ENCODE data around the gene VAT1L.

VAT1L gene

DNA sequence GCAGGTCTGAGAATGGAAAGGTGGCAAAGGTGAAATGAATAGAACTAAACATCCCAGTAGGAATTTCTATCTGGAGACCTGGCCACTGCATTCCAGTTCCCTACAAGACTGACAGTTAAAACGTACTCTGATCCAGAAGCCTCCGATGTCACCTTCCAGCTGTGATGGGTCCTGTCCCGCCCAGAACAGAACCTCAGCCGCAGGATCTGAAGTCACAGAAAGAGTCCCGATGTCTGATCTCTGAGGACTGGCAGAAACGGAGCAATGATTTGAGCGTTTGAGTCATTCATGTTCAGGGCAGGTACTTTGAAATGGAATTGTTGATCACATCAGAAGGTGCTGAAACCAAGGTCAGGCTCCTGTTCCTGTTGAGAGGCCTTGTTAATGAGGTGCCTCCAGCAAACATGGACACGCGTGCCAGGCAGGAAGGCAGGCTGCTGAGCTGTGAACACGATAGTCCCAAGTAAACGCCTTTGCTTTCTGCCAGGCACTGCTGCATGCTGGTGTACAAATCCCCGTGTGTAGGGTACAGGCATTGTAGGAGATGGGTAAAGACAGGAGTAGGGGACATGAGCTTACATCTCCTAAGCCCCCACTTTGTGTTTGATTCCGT is 61.4 kb downstream of the VAT1L start:
- H3K4me1 ChIP-seq (ENCODE audit: control insufficient read depth, insufficient read depth, low read length), result 0 out of 2 replicates have a peak, but pooled peaks cover 2% of the 10 kb centered on the region
- no peaks in the 10 kb centered on the region for H3K9me3 ChIP-seq (ENCODE audit: control insufficient read depth, insufficient read depth, low read length)
- no peak overlapping the region for H3K4me3 ChIP-seq (ENCODE audit: low read length)
- H3K27ac ChIP-seq (ENCODE audit: low read length), result no peak overlapping the region
- no peaks in the 10 kb centered on the region for H3K27me3 ChIP-seq (ENCODE audit: control insufficient read depth, insufficient read depth, low read length)
- H3K36me3 ChIP-seq (ENCODE audit: control insufficient read depth, insufficient read depth, low read length), result 0 out of 2 replicates have a peak, but pooled peaks cover 4% of the 10 kb centered on the region
- no CpG with 5 or more reads among the region's 13 CpGs for WGBS (ENCODE audit: insufficient coverage, insufficient read length)
- DNase-seq (ENCODE audit: low read depth, low spot score), result no peak

DNA sequence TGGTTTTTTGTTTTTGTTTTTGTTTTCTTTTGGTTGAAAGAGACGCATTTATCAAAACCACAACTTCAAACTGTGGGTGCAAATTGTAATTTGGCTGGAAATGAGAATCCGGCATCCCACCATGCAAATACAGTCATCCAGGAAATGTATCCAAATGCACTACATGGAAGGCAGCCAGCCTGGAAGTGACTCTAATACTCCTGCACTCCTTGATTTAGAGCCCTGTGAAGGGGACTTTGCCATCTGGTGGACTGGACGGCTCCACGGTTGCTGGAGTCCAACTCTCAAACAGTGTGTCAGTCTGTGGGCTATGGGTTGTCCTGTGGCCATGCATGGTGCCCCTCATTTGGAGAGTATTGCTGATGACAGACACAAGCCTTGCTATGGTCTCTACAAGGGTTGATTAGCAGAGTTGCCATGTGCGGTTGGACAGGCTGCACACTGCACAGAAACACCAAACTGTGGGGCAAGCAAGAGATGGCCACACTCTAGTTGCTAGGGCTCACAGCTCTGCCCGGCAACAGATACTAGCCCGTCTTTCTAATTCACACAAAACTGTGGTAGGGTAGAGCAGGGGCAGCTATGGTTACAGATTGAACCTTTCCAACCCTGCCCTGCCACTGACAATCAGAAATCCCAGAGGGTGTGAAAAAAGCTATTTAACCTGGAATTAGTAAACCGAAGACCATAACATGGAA is 62.4 kb downstream of the VAT1L start:
- no peaks in the 10 kb centered on the region for H3K27me3 ChIP-seq (ENCODE audit: control insufficient read depth, insufficient read depth, low read length)
- no CpG with 5 or more reads among the region's 8 CpGs for WGBS (ENCODE audit: insufficient coverage, insufficient read length)
- H3K36me3 ChIP-seq (ENCODE audit: control insufficient read depth, insufficient read depth, low read length), result 0 out of 2 replicates have a peak, but pooled peaks cover 4% of the 10 kb centered on the region
- no peak overlapping the region for H3K27ac ChIP-seq (ENCODE audit: low read length)
- no peaks in the 10 kb centered on the region for H3K9me3 ChIP-seq (ENCODE audit: control insufficient read depth, insufficient read depth, low read length)
- H3K4me1 ChIP-seq (ENCODE audit: control insufficient read depth, insufficient read depth, low read length), result 0 out of 2 replicates have a peak, but pooled peaks cover 2% of the 10 kb centered on the region
- H3K4me3 ChIP-seq (ENCODE audit: low read length), result no peak overlapping the region
- no peak for DNase-seq (ENCODE audit: low read depth, low spot score)

- DNase-seq (ENCODE audit: low read depth, low spot score), result no peak
- H3K27ac ChIP-seq (ENCODE audit: low read length), result no peak overlapping the region
Measured at GRCh38 chr16:77853161-77853560, 64.8 kb downstream of the VAT1L start.

DNA sequence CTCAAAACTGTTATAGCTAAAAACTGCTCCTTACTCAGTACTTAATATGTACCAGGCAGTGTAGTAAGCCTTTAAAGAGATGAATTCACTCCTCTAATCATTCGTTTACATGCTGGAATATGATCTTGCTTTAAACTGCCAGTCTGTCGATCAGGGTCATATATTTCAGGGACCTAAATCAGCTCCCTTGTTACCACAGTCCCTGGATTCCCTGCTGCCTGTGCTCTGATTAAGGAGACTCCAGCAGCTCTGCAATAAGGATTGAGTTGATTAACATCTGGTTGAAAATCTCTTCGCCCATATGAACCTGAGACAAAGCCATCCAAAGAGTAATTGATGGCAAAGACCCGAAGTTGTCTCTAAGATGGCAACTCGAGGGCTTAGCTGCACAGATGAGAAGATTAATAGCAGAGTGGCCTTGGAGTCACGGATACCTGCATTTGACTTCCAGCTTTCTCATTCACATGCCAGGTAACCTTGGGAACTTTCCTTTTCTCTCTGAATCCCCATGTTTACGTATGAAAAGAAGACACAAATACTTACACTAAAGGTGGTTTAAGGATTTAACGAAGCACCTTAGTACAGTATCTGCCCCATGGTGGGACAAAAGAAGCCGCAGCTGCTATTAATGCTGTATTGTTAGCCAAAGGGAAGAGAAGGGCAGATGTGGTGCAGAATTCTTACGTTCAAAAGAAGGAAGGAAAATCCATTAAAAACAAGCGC is 68.2 kb downstream of the VAT1L start:
- no peak overlapping the region for H3K4me3 ChIP-seq (ENCODE audit: low read length)
- WGBS (ENCODE audit: insufficient coverage, insufficient read length), result no CpG with 5 or more reads among the region's 11 CpGs
- no peaks in the 10 kb centered on the region for H3K36me3 ChIP-seq (ENCODE audit: control insufficient read depth, insufficient read depth, low read length)
- no peak overlapping the region for H3K27ac ChIP-seq (ENCODE audit: low read length)
- H3K27me3 ChIP-seq (ENCODE audit: control insufficient read depth, insufficient read depth, low read length), result no peaks in the 10 kb centered on the region
- H3K4me1 ChIP-seq (ENCODE audit: control insufficient read depth, insufficient read depth, low read length), result peaks cover 1% of the 10 kb centered on the region; the same call in 1 of the 2 replicates
- H3K9me3 ChIP-seq (ENCODE audit: control insufficient read depth, insufficient read depth, low read length), result no peaks in the 10 kb centered on the region
- no peak for DNase-seq (ENCODE audit: low read depth, low spot score)

More at GRCh38 chr16:77853161-77853560, 64.8 kb downstream of the VAT1L start:
- no CpG with 5 or more reads among the region's 5 CpGs for WGBS (ENCODE audit: insufficient coverage, insufficient read length)
- Histone ChIP-seq H3K9me3 (ENCODE audit: control insufficient read depth, insufficient read depth, low read length) (no peaks in the 10 kb centered on the region), H3K36me3 (ENCODE audit: control insufficient read depth, insufficient read depth, low read length) (0 out of 2 replicates have a peak, but pooled peaks cover 3% of the 10 kb centered on the region), H3K27me3 (ENCODE audit: control insufficient read depth, insufficient read depth, low read length) (no peaks in the 10 kb centered on the region), H3K4me3 (ENCODE audit: low read length) (no peak overlapping the region), H3K4me1 (ENCODE audit: control insufficient read depth, insufficient read depth, low read length) (peaks cover 2% of the 10 kb centered on the region; the same call in 1 of the 2 replicates)

- no peaks in the 10 kb centered on the region for H3K36me3 ChIP-seq (ENCODE audit: control insufficient read depth, insufficient read depth, low read length)
- no peaks in the 10 kb centered on the region for H3K27me3 ChIP-seq (ENCODE audit: control insufficient read depth, insufficient read depth, low read length)
- DNase-seq (ENCODE audit: low read depth, low spot score), result no peak
- H3K4me3 ChIP-seq (ENCODE audit: low read length), result no peak overlapping the region
- no CpG with 5 or more reads among the region's 6 CpGs for WGBS (ENCODE audit: insufficient coverage, insufficient read length)
- H3K27ac ChIP-seq (ENCODE audit: low read length), result no peak overlapping the region
- no peaks in the 10 kb centered on the region; the same call in 1 of the 2 replicates for H3K4me1 ChIP-seq (ENCODE audit: control insufficient read depth, insufficient read depth, low read length)
- no peaks in the 10 kb centered on the region for H3K9me3 ChIP-seq (ENCODE audit: control insufficient read depth, insufficient read depth, low read length)
Measured at GRCh38 chr16:77858060-77858459, 69.7 kb downstream of the VAT1L start.

DNA sequence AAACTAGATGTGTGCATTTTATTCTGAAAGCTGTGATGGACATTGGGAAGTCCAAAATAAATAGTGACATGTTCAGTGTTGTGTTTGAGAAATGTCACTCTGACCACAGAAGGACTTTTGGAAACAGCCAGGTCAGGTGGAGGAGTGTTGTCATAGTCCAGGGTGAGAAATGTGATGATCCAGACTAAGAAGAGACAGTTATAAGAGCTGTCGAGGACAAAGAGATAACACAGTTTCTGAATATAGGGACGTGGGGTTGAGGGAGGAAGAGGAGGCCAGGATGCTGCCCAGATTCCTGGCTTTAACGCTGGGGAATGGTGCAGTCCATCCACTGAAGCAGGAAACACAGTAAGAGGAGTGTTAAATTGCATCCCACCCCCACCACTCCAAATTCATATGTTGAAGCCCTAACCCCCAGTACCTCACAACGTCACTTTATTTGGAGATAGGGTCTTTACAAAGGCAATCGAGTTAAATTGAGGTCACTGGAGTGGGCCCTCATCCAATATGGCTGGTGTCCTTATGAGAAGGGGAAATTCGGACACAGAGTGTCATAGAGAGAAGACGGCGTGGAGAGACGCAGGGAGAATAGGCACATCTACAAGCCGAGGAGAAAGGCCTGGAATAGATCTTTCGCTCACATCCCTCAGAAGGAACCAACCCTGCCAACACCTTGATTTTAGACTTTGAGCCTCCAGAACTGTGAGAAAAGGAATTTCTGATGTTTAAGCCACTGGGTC is 71.3 kb downstream of the VAT1L start:
- no peak overlapping the region for H3K4me3 ChIP-seq (ENCODE audit: low read length)
- DNase-seq (ENCODE audit: low read depth, low spot score), result no peak
- H3K36me3 ChIP-seq (ENCODE audit: control insufficient read depth, insufficient read depth, low read length), result no peaks in the 10 kb centered on the region
- WGBS (ENCODE audit: insufficient coverage, insufficient read length), result no CpG with 5 or more reads among the region's 11 CpGs
- H3K9me3 ChIP-seq (ENCODE audit: control insufficient read depth, insufficient read depth, low read length), result no peaks in the 10 kb centered on the region
- no peaks in the 10 kb centered on the region for H3K27me3 ChIP-seq (ENCODE audit: control insufficient read depth, insufficient read depth, low read length)
- H3K27ac ChIP-seq (ENCODE audit: low read length), result no peak overlapping the region
- no peaks in the 10 kb centered on the region; the same call in 1 of the 2 replicates for H3K4me1 ChIP-seq (ENCODE audit: control insufficient read depth, insufficient read depth, low read length)

GRCh38 chr16:77860953-77861352 is 72.6 kb downstream of the VAT1L start:
- no peaks in the 10 kb centered on the region; the same call in 1 of the 2 replicates for H3K4me1 ChIP-seq (ENCODE audit: control insufficient read depth, insufficient read depth, low read length)
- no CpG with 5 or more reads among the region's 3 CpGs for WGBS (ENCODE audit: insufficient coverage, insufficient read length)
- DNase-seq (ENCODE audit: low read depth, low spot score), result no peak
- no peak overlapping the region for H3K4me3 ChIP-seq (ENCODE audit: low read length)
- H3K36me3 ChIP-seq (ENCODE audit: control insufficient read depth, insufficient read depth, low read length), result no peaks in the 10 kb centered on the region
- no peaks in the 10 kb centered on the region for H3K9me3 ChIP-seq (ENCODE audit: control insufficient read depth, insufficient read depth, low read length)
- no peaks in the 10 kb centered on the region for H3K27me3 ChIP-seq (ENCODE audit: control insufficient read depth, insufficient read depth, low read length)
- no peak overlapping the region for H3K27ac ChIP-seq (ENCODE audit: low read length)

- Histone ChIP-seq H3K9me3 (ENCODE audit: control insufficient read depth, insufficient read depth, low read length) (no peaks in the 10 kb centered on the region), H3K36me3 (ENCODE audit: control insufficient read depth, insufficient read depth, low read length) (no peaks in the 10 kb centered on the region), H3K4me1 (ENCODE audit: control insufficient read depth, insufficient read depth, low read length) (no peaks in the 10 kb centered on the region), H3K27ac (ENCODE audit: low read length) (no peak overlapping the region), H3K27me3 (ENCODE audit: control insufficient read depth, insufficient read depth, low read length) (no peaks in the 10 kb centered on the region), H3K4me3 (ENCODE audit: low read length) (no peak overlapping the region)
- no peak for DNase-seq (ENCODE audit: low read depth, low spot score)
- whole genome bisulfite sequencing (ENCODE audit: insufficient coverage, insufficient read length), result no CpG with 5 or more reads among the region's 5 CpGs
Measured at GRCh38 chr16:77863250-77863649, 74.9 kb downstream of the VAT1L start.

GRCh38 chr16:77866752-77867151 is 78.4 kb downstream of the VAT1L start:
- no peaks in the 10 kb centered on the region for H3K27me3 ChIP-seq (ENCODE audit: control insufficient read depth, insufficient read depth, low read length)

GRCh38 chr16:77868052-77868451 is 79.7 kb downstream of the VAT1L start:
- H3K9me3 ChIP-seq (ENCODE audit: control insufficient read depth, insufficient read depth, low read length), result no peaks in the 10 kb centered on the region
- no peak overlapping the region for H3K27ac ChIP-seq (ENCODE audit: low read length)
- H3K4me1 ChIP-seq (ENCODE audit: control insufficient read depth, insufficient read depth, low read length), result peaks cover 2% of the 10 kb centered on the region; the same call in 1 of the 2 replicates
- DNase-seq (ENCODE audit: low read depth, low spot score), result no peak
- no peaks in the 10 kb centered on the region for H3K27me3 ChIP-seq (ENCODE audit: control insufficient read depth, insufficient read depth, low read length)
- no CpG with 5 or more reads among the region's 2 CpGs for WGBS (ENCODE audit: insufficient coverage, insufficient read length)
- no peak overlapping the region for H3K4me3 ChIP-seq (ENCODE audit: low read length)
- H3K36me3 ChIP-seq (ENCODE audit: control insufficient read depth, insufficient read depth, low read length), result no peaks in the 10 kb centered on the region

More at GRCh38 chr16:77866752-77867151, 78.4 kb downstream of the VAT1L start:
- Histone ChIP-seq H3K4me3 (ENCODE audit: low read length) (no peak overlapping the region), H3K27ac (ENCODE audit: low read length) (no peak overlapping the region), H3K36me3 (ENCODE audit: control insufficient read depth, insufficient read depth, low read length) (no peaks in the 10 kb centered on the region), H3K4me1 (ENCODE audit: control insufficient read depth, insufficient read depth, low read length) (peaks cover 2% of the 10 kb centered on the region; the same call in 1 of the 2 replicates), H3K9me3 (ENCODE audit: control insufficient read depth, insufficient read depth, low read length) (no peaks in the 10 kb centered on the region)
- no CpG with 5 or more reads among the region's 8 CpGs for WGBS (ENCODE audit: insufficient coverage, insufficient read length)
- no peak for DNase-seq (ENCODE audit: low read depth, low spot score)
